HEK293T (cell line): ENCODE measurements around the gene KCNMA1.

Source experiments
- ARNT ChIP-seq: fragments of 450-650 bp; IDR thresholded peaks from 2 replicates; pipeline ENCODE4 v1.6.1; 2017; ENCODE audit warnings: mild to moderate bottlenecking
- BHLHE40 ChIP-seq: fragments of 450-650 bp; IDR thresholded peaks from 2 replicates; pipeline ENCODE4 v1.6.1; 2016; ENCODE audit warnings: mild to moderate bottlenecking, moderate library complexity, borderline replicate concordance
- CTBP1 ChIP-seq: fragments of 450-650 bp; IDR thresholded peaks from 2 replicates; pipeline ENCODE4 v1.6.1; 2016; ENCODE audit warnings: borderline replicate concordance
- ELF4 ChIP-seq: fragments of 450-650 bp; IDR thresholded peaks from 2 replicates; pipeline ENCODE4 v1.6.1; 2017; ENCODE audit warnings: antibody characterized with exemption
- FOXA1 ChIP-seq: fragments of 450-650 bp; IDR thresholded peaks from 2 replicates; pipeline ENCODE4 v1.6.1; 2016; ENCODE audit warnings: mild to moderate bottlenecking
- FOXK2 ChIP-seq: fragments of 450-650 bp; IDR thresholded peaks from 2 replicates; pipeline ENCODE4 v1.6.1; 2016; ENCODE audit warnings: mild to moderate bottlenecking
- FOXM1 ChIP-seq: fragments of 450-650 bp; IDR thresholded peaks from 2 replicates; pipeline ENCODE4 v1.6.1; 2017; ENCODE audit warnings: mild to moderate bottlenecking, borderline replicate concordance
- HDGF ChIP-seq: fragments of 450-650 bp; IDR thresholded peaks from 2 replicates; pipeline ENCODE4 v1.6.1; 2017; ENCODE audit warnings: antibody characterized with exemption, borderline replicate concordance
- SP1 ChIP-seq: fragments of 450-650 bp; IDR thresholded peaks from 2 replicates; pipeline ENCODE4 v1.6.1; 2017
- TARDBP ChIP-seq: fragments of 450-650 bp; IDR thresholded peaks from 2 replicates; pipeline ENCODE4 v1.6.1; 2016
- TF ChIP-seq, protein P1 (sequence below): fragments of 450-650 bp; IDR thresholded peaks from 2 replicates; pipeline ENCODE4 v1.6.1; 2016

GRCh38 chr10:77497748-77498147, 139.9 kb downstream of the KCNMA1 start:
- TF ChIP-seq CTBP1 (no peak), SP1 (no peak), BHLHE40 (no peak), ELF4 (no peak), ARNT (no peak), FOXM1 (no peak), FOXK2 (no peak), HDGF (no peak), TARDBP (no peak), FOXA1 (no peak)
- TF ChIP-seq, protein P1, sequence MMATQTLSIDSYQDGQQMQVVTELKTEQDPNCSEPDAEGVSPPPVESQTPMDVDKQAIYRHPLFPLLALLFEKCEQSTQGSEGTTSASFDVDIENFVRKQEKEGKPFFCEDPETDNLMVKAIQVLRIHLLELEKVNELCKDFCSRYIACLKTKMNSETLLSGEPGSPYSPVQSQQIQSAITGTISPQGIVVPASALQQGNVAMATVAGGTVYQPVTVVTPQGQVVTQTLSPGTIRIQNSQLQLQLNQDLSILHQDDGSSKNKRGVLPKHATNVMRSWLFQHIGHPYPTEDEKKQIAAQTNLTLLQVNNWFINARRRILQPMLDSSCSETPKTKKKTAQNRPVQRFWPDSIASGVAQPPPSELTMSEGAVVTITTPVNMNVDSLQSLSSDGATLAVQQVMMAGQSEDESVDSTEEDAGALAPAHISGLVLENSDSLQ: no peak
